Astrocyte (in vitro differentiated cells and primary cell): ENCODE data around the gene RAB19. TPM values are rescaled to one million over a fixed set of nuclear protein-coding genes. Genes with fewer than 3 reads are reported as not detected.

Experiments used
- DNase-seq: peaks from one replicate; pipeline ENCODE4 v3.0.0-alpha.2; 2010; ENCODE audit warnings: low read depth
- FAIRE-seq: peaks from 2 replicates; lab custom pipeline; 2011; peaks lifted over from hg19 to GRCh38; lab: Jason Lieb, UNC
- H2AFZ ChIP-seq: 2 replicates; pipeline ENCODE4 v1.6.0; 2012; ENCODE audit warnings: low read depth, low read length, inconsistent platforms
- H3K27ac ChIP-seq: 2 replicates; pipeline ENCODE4 v1.5.1; 2011; ENCODE audit warnings: low read depth, low read length, inconsistent platforms
- H3K27me3 ChIP-seq: 2 replicates; pipeline ENCODE4 v1.6.0; 2011; ENCODE audit warnings: low read length, inconsistent platforms; ENCODE audit not compliant: insufficient read depth
- H3K36me3 ChIP-seq: 2 replicates; pipeline ENCODE4 v1.5.1; 2011; ENCODE audit warnings: low read length, inconsistent platforms; ENCODE audit not compliant: insufficient read depth
- H3K4me1 ChIP-seq: 2 replicates; pipeline ENCODE4 v1.5.1; 2011; ENCODE audit warnings: low read length, inconsistent platforms; ENCODE audit not compliant: insufficient read depth
- H3K4me2 ChIP-seq: 2 replicates; pipeline ENCODE4 v1.6.0; 2012; ENCODE audit warnings: low read length, inconsistent platforms
- H3K4me3 ChIP-seq: 2 replicates; pipeline ENCODE4 v1.5.1; 2011; ENCODE audit warnings: low read depth, mild to moderate bottlenecking, low read length, inconsistent platforms; ENCODE audit not compliant: insufficient read depth
- H3K79me2 ChIP-seq: 2 replicates; pipeline ENCODE4 v1.6.0; 2012; ENCODE audit warnings: mild to moderate bottlenecking, low read length, inconsistent platforms; ENCODE audit not compliant: insufficient read depth
- H3K9ac ChIP-seq: 2 replicates; pipeline ENCODE4 v1.6.0; 2012; ENCODE audit warnings: mild to moderate bottlenecking, low read length, inconsistent platforms
- H3K9me3 ChIP-seq: 2 replicates; pipeline ENCODE4 v1.5.1; 2012; ENCODE audit warnings: low read depth, mild to moderate bottlenecking, low read length, inconsistent platforms; ENCODE audit not compliant: insufficient read depth
- H4K20me1 ChIP-seq: 2 replicates; pipeline ENCODE4 v1.6.0; 2012; ENCODE audit warnings: low read length, inconsistent platforms; ENCODE audit not compliant: insufficient read depth
- H3K27ac Mint-ChIP-seq: one replicate; pipeline ENCODE4 v1.8.0; 2021; ENCODE audit warnings: mild to moderate bottlenecking, mixed read lengths; ENCODE audit not compliant: unreplicated experiment
- H3K27me3 Mint-ChIP-seq: one replicate; pipeline ENCODE4 v1.8.0; 2021; ENCODE audit warnings: low read depth, mixed read lengths; ENCODE audit not compliant: unreplicated experiment
- H3K36me3 Mint-ChIP-seq: one replicate; pipeline ENCODE4 v1.8.0; 2021; ENCODE audit warnings: low read depth, mixed read lengths; ENCODE audit not compliant: unreplicated experiment
- H3K4me1 Mint-ChIP-seq: one replicate; pipeline ENCODE4 v1.8.0; 2021; ENCODE audit warnings: low read depth, mixed read lengths; ENCODE audit not compliant: unreplicated experiment
- H3K4me3 Mint-ChIP-seq: one replicate; pipeline ENCODE4 v1.8.0; 2021; ENCODE audit warnings: mild to moderate bottlenecking, moderate library complexity, mixed read lengths; ENCODE audit not compliant: unreplicated experiment
- H3K9me3 Mint-ChIP-seq: one replicate; pipeline ENCODE4 v1.8.0; 2021; ENCODE audit warnings: mild to moderate bottlenecking, mixed read lengths; ENCODE audit not compliant: unreplicated experiment
- EZH2 ChIP-seq: IDR thresholded peaks from 2 replicates; pipeline ENCODE4 v1.6.1; 2012; ENCODE audit warnings: mild to moderate bottlenecking, low read length, inconsistent platforms; ENCODE audit not compliant: insufficient read depth
- total RNA-seq: library from RNA; stranded (reverse); gene quantifications from 2 replicates; pipeline ENCODE4 v1.2.1, GENCODE V29; 2021
- TF ChIP-seq, protein P1 (sequence below): IDR thresholded peaks from 2 replicates; pipeline ENCODE4 v1.5.1; 2011; ENCODE audit warnings: low read depth, mild to moderate bottlenecking, inconsistent platforms, low read length, moderate library complexity; ENCODE audit not compliant: insufficient read depth

The RAB19 gene
- total RNA-seq, 1 donor from 2014 or later = not detected

GRCh38 chr7:140358412-140359051 lies 45.3 kb upstream of the RAB19 start:
- DNase-seq (no peak), FAIRE-seq (no peak)
- no peaks in the 10 kb centered on the region for H3K79me2 ChIP-seq
- TF ChIP-seq, protein P1, sequence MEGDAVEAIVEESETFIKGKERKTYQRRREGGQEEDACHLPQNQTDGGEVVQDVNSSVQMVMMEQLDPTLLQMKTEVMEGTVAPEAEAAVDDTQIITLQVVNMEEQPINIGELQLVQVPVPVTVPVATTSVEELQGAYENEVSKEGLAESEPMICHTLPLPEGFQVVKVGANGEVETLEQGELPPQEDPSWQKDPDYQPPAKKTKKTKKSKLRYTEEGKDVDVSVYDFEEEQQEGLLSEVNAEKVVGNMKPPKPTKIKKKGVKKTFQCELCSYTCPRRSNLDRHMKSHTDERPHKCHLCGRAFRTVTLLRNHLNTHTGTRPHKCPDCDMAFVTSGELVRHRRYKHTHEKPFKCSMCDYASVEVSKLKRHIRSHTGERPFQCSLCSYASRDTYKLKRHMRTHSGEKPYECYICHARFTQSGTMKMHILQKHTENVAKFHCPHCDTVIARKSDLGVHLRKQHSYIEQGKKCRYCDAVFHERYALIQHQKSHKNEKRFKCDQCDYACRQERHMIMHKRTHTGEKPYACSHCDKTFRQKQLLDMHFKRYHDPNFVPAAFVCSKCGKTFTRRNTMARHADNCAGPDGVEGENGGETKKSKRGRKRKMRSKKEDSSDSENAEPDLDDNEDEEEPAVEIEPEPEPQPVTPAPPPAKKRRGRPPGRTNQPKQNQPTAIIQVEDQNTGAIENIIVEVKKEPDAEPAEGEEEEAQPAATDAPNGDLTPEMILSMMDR = no peak
- TF ChIP-seq EZH2 = no peak
- H3K27ac Mint-ChIP-seq = no peak overlapping the region
- H3K36me3 ChIP-seq = peaks cover 16% of the 10 kb centered on the region
- H3K36me3 Mint-ChIP-seq = peaks cover 22% of the 10 kb centered on the region
- H3K9ac ChIP-seq = no peak overlapping the region
- H3K4me3 ChIP-seq = no peak overlapping the region
- no peak overlapping the region for H3K4me3 Mint-ChIP-seq
- no peaks in the 10 kb centered on the region for H3K9me3 ChIP-seq
- no peaks in the 10 kb centered on the region for H3K27me3 Mint-ChIP-seq
- H3K9me3 Mint-ChIP-seq = no peaks in the 10 kb centered on the region
- H3K4me2 ChIP-seq = no peak overlapping the region
- no peaks in the 10 kb centered on the region for H3K4me1 Mint-ChIP-seq
- H3K27ac ChIP-seq = no peak overlapping the region
- no peaks in the 10 kb centered on the region for H3K4me1 ChIP-seq
- no peaks in the 10 kb centered on the region for H4K20me1 ChIP-seq
- H2AFZ ChIP-seq = no peak overlapping the region
- no peaks in the 10 kb centered on the region for H3K27me3 ChIP-seq

GRCh38 chr7:140360697-140361229 lies 43.1 kb upstream of the RAB19 start:
- Histone ChIP-seq H3K36me3 (peaks cover 6% of the 10 kb centered on the region), H3K79me2 (no peaks in the 10 kb centered on the region), H3K4me3 (no peak overlapping the region), H2AFZ (no peak overlapping the region), H4K20me1 (no peaks in the 10 kb centered on the region), H3K4me2 (no peak overlapping the region), H3K27me3 (no peaks in the 10 kb centered on the region), H3K4me1 (no peaks in the 10 kb centered on the region), H3K9ac (no peak overlapping the region), H3K27ac (no peak overlapping the region), H3K9me3 (no peaks in the 10 kb centered on the region)
- Mint-ChIP-seq H3K27ac (no peak overlapping the region), H3K36me3 (peaks cover 22% of the 10 kb centered on the region), H3K9me3 (no peaks in the 10 kb centered on the region), H3K4me1 (peaks cover 1% of the 10 kb centered on the region), H3K4me3 (no peak overlapping the region), H3K27me3 (no peaks in the 10 kb centered on the region)
- DNase-seq (no peak), FAIRE-seq (no peak)
- no peak for TF ChIP-seq EZH2
- TF ChIP-seq, protein P1 = no peak

- Histone ChIP-seq H3K4me3 (no peak overlapping the region), H3K9ac (no peak overlapping the region), H3K36me3 (peaks cover 3% of the 10 kb centered on the region), H3K27me3 (no peaks in the 10 kb centered on the region), H3K79me2 (no peaks in the 10 kb centered on the region), H3K4me2 (no peak overlapping the region), H4K20me1 (peaks cover 8% of the 10 kb centered on the region), H3K4me1 (no peaks in the 10 kb centered on the region), H3K27ac (no peak overlapping the region), H2AFZ (no peak overlapping the region), H3K9me3 (no peaks in the 10 kb centered on the region)
- Mint-ChIP-seq H3K4me3 (no peak overlapping the region), H3K27me3 (no peaks in the 10 kb centered on the region), H3K9me3 (no peaks in the 10 kb centered on the region), H3K36me3 (peaks cover 17% of the 10 kb centered on the region), H3K27ac (no peak overlapping the region), H3K4me1 (peaks cover 6% of the 10 kb centered on the region)
- DNase-seq (no peak), FAIRE-seq (no peak)
- TF ChIP-seq EZH2 = no peak
- TF ChIP-seq, protein P1 = no peak
These were observed 39.0 kb upstream of the RAB19 start for GRCh38 chr7:140364819-140365218.
